K562 (cell line): Measurements from ENCODE around the gene NRAP. TPM values are rescaled to one million over a fixed set of nuclear protein-coding genes. Genes with fewer than 3 reads are reported as not detected.

Experiments
- ATAC-seq: fragments of 200-7000 bp; cut with Tn5 transposase; 3 replicates; pipeline ENCODE4 v1.9.1; 2020; ENCODE audit warnings: moderate library complexity
- BruUV-seq: library from RNA; stranded (reverse); fragments of 400-500 nt; replicated peaks from 2 replicates; lab custom pipeline; 2021; lab: Mats Ljungman, UMichigan
- CTCF ChIA-PET: fragments of 300-600 bp; formaldehyde crosslinking; extraction: SDS; loops from one replicate; lab custom pipeline; 2021; ENCODE audit warnings: low intra/inter-chr PET ratio; lab: Yijun Ruan, JAX
- POLR2A ChIA-PET: fragments of 300-600, 350-650 bp; sonication (Branson Sonifier 250); formaldehyde crosslinking; extraction: SDS; loops from one replicate; lab custom pipeline; 2021; ENCODE audit warnings: antibody characterized with exemption, inconsistent platforms; lab: Yijun Ruan, JAX
- DNase-seq, 4 experiments: peaks; one replicate each; pipeline versions ENCODE4 v3.0.0 to v3.0.0-alpha.2; 2011 to 2018; ENCODE audit warnings: low spot score in 3 of 4, mixed read lengths in 3 of 4; ENCODE audit errors: extremely low read depth in 1 of 4
- FAIRE-seq: peaks from 2 replicates; lab custom pipeline; 2011; peaks lifted over from hg19 to GRCh38; lab: Jason Lieb, UNC
- H2AFZ ChIP-seq: 2 replicates; pipeline ENCODE4 v1.6.0; 2011; ENCODE audit warnings: low read depth, low read length, control low read depth, inconsistent platforms
- H3K27ac ChIP-seq: fragments of 200-600 bp; 3 replicates; pipeline ENCODE4 v1.8.0; 2011; ENCODE audit warnings: low read depth, mild to moderate bottlenecking, control low read depth, inconsistent platforms, low read length, moderate library complexity, mixed read lengths; ENCODE audit errors: extremely low read depth
- H3K27me3 ChIP-seq, 2 experiments: fragments of 300-600 bp in 1 of 2; 2 replicates in 1 of 2; 3 replicates in 1 of 2; pipeline versions ENCODE4 v1.6.0 to v1.8.0; 2011; ENCODE audit warnings: inconsistent platforms in 2 of 2, low read length in 2 of 2, mild to moderate bottlenecking in 1 of 2, mixed read lengths in 1 of 2, moderate library complexity in 1 of 2; ENCODE audit not compliant: control insufficient read depth in 2 of 2, insufficient read depth in 2 of 2
- H3K36me3 ChIP-seq: fragments of 300-600 bp; 3 replicates; pipeline ENCODE4 v1.8.0; 2011; ENCODE audit warnings: mild to moderate bottlenecking, low read length, inconsistent platforms; ENCODE audit not compliant: control insufficient read depth, insufficient read depth
- H3K4me1 ChIP-seq, 2 experiments: fragments of 200-600 bp in 1 of 2; replicated peaks in 1 of 2; 2 replicates in 1 of 2; 3 replicates in 1 of 2; pipeline versions ENCODE4 v1.5.1 to v1.8.0; 2011; ENCODE audit warnings: inconsistent platforms in 2 of 2, low read length in 2 of 2, mild to moderate bottlenecking in 1 of 2, mixed read lengths in 1 of 2, moderate library complexity in 1 of 2; ENCODE audit not compliant: control insufficient read depth in 2 of 2, insufficient read depth in 2 of 2
- H3K4me2 ChIP-seq: 2 replicates; pipeline ENCODE4 v1.6.1; 2011; ENCODE audit warnings: low read length, control low read depth, inconsistent platforms, mixed read lengths; ENCODE audit not compliant: insufficient read depth
- H3K4me3 ChIP-seq: fragments of 200-600 bp; sonication (generic), shearing (Covaris generic); 2 replicates; pipeline ENCODE4 v1.5.1; 2016; ENCODE audit warnings: control low read depth, inconsistent platforms
- H3K79me2 ChIP-seq: fragments of 200-600 bp; 3 replicates; pipeline ENCODE4 v1.8.0; 2011; ENCODE audit warnings: low read length, inconsistent platforms; ENCODE audit not compliant: control insufficient read depth, insufficient read depth
- H3K9ac ChIP-seq, 2 experiments: 2 replicates each; pipeline versions ENCODE4 v1.6.0 to v1.6.1; 2011; ENCODE audit warnings: low read depth in 2 of 2, low read length in 2 of 2, control low read depth in 1 of 2, inconsistent platforms in 1 of 2, mild to moderate bottlenecking in 1 of 2, mixed read lengths in 1 of 2; ENCODE audit not compliant: insufficient read depth in 1 of 2
- H3K9me1 ChIP-seq: one replicate; pipeline ENCODE4 v1.6.0; 2011; ENCODE audit warnings: inconsistent platforms, mild to moderate bottlenecking, low read length, moderate library complexity; ENCODE audit not compliant: control insufficient read depth, insufficient read depth
- H3K9me3 ChIP-seq: replicated peaks from 2 replicates; pipeline ENCODE4 v1.5.1; 2011; ENCODE audit warnings: low read depth, low read length, inconsistent platforms; ENCODE audit not compliant: control insufficient read depth, insufficient read depth
- H4K20me1 ChIP-seq: replicated peaks from 2 replicates; pipeline ENCODE4 v1.6.1; 2011; ENCODE audit warnings: low read length, inconsistent platforms, mixed read lengths; ENCODE audit not compliant: control insufficient read depth, insufficient read depth
- BRD9 ChIP-seq: fragments of 450-650 bp; IDR thresholded peaks from 2 replicates; pipeline ENCODE4 v1.6.1; 2018; ENCODE audit warnings: low read depth; ENCODE audit not compliant: partially characterized antibody
- HMG20B ChIP-seq: fragments of 250-450 bp; sonication (Bioruptor Pico); IDR thresholded peaks from 2 replicates; pipeline ENCODE4 v1.5.0; 2021; ENCODE audit warnings: mild to moderate bottlenecking
- MED1 ChIP-seq: sonication (generic); formaldehyde crosslinking; IDR thresholded peaks from 2 replicates; pipeline ENCODE4 v1.8.1; 2023; ENCODE audit warnings: missing genetic modification reagents, borderline replicate concordance
- NCOA4 ChIP-seq: fragments of 450-650 bp; IDR thresholded peaks from 2 replicates; pipeline ENCODE4 v1.6.1; 2018; ENCODE audit warnings: mild to moderate bottlenecking; ENCODE audit not compliant: partially characterized antibody
- SAFB ChIP-seq: fragments of 200-400 bp; formaldehyde crosslinking; IDR thresholded peaks from 2 replicates; pipeline ENCODE4 v1.6.1; 2017; ENCODE audit warnings: low read depth, low read length, borderline replicate concordance
- ZKSCAN8 ChIP-seq: fragments of 200-800 bp; sonication (Bioruptor generic); IDR thresholded peaks from 2 replicates; pipeline ENCODE4 v1.6.1; 2016; ENCODE audit warnings: missing genetic modification characterization, missing compliant biosample characterization
- WGBS: fragments of 100-300 bp; shearing (Covaris generic); methylation state at CpG from one replicate; pipeline ENCODE4 v1.1.6; 2016; ENCODE audit warnings: low coverage, mixed read lengths; ENCODE audit not compliant: insufficient coverage; ENCODE audit errors: missing lambda C conversion rate; 5-methylcytosine and 5-hydroxymethylcytosine counted together
- in situ Hi-C: fragments of 300-500 bp; cut with MboI; formaldehyde crosslinking; loops from 4 replicates; pipeline ENCODE4 v1.15.0; 2018; ENCODE audit warnings: inconsistent platforms, mixed read lengths
- intact Hi-C: fragments of 100-400 bp; cut with micrococcal nuclease; formaldehyde crosslinking; loops from 2 replicates; pipeline ENCODE4 v1.14.2; 2022
- polyA plus RNA-seq, 8 experiments: library from polyadenylated mRNA; depleted of rRNA in 4 of 8; stranded (reverse) in 5 of 8; unstranded in 3 of 8; fragments of >200 nt; fragmentation: Nextera tagmentation in 2 of 8; fragmentation: Illumina TruSeq in 1 of 8; extraction: Ambion mirVana in 2 of 8; extraction: Trizol in 1 of 8; gene quantifications; 2 replicates each; pipeline versions ENCODE4 v1.2.1 to v1.2.3, GENCODE V29; 2011 to 2014; ENCODE audit warnings: inconsistent platforms in 1 of 8, missing spikeins in 1 of 8
- total RNA-seq, 7 experiments: library from RNA; depleted of rRNA in 6 of 7; stranded (reverse); fragments of >200 nt in 6 of 7; fragmentation: Illumina TruSeq in 2 of 7; extraction: Trizol in 2 of 7; gene quantifications; 2 replicates each; pipeline versions ENCODE4 v1.2.1 to v1.2.3, GENCODE V29; 2011 to 2021; ENCODE audit warnings: low replicate concordance in 1 of 7
- TF ChIP-seq, protein P1 (sequence below), 3 experiments: fragments of 200-800 bp in 1 of 3; fragments of 250-450 bp in 1 of 3; fragments of 450-650 bp in 1 of 3; sonication (Bioruptor Pico) in 1 of 3; sonication (Bioruptor generic) in 1 of 3; formaldehyde crosslinking in 1 of 3; IDR thresholded peaks; 2 replicates each; pipeline versions ENCODE4 v1.6.1 to v1.8.0; 2016 to 2022; ENCODE audit warnings: mild to moderate bottlenecking in 2 of 3, missing genetic modification characterization in 2 of 3, missing compliant biosample characterization in 1 of 3, moderate library complexity in 1 of 3

Gene NRAP
- total and polyA plus RNA-seq, 9 of the 15 experiments (the other 6 are each of a cell fraction or from before 2014, with no cell fraction given), result not detected

DNA sequence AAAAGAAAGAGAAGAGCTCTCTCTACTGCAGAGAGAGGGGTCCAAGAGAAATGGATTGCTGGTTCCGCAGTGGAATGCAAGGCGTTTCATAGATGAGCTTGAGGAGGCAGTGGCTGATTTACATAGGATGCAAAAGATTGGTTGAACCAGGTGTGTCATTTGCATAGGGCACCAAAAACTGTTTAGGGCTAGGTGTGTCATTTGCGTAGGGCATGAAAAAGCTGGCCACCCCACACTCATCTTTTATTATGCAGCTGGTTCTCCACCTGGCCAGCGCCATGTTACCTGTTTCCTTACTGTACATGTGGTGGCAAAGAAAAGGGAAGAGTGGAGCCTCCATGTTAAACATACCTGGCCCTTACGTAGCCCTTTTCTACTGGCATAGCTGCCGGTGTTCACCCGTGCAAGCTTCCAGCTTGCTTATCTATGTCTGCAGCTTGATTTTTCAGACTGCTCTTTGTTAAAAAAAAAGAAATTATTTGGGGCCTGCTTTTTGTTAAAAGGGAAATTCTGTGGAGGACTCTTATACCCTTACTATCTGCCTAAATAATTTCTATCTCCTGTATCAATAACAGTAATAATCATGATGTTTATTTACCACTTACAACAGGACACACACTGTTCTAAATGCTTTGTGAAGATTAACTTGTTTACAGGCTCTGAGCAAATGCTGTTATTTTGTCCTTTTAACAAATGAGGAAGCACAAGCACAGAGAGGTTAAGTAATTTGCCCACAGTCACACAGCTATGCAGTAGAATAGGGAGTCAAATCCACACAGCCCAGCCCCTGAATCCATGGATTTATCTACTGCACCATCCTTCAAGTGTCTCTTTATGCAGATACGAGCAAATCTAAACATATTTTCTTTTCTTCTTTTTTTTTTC, 49.2 kb upstream of the NRAP start (continued):
- no peak for TF ChIP-seq SAFB
- no peak for TF ChIP-seq NCOA4

DNA sequence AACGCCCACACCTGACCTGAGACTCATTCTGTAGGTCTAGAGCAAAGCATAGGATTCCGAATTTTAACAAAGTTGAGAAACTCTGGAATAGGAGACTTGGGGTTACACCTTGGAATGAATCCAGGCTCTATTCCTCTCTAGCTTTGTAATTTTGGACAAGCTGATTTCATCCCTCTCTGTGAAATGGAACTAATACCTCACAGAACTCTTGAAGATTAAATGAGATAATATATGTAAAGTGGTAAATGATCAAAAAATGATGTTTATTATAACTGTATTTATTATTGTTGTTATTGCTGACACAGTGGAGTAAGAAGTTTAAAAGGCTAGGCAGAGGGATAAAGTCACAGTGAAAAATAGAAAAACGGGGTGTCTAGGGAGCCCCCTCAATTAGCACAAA, 48.2 kb upstream of the NRAP start:
- intact Hi-C loops, result no loop called here
- H3K9me3 ChIP-seq, result no peaks in the 10 kb centered on the region
- ChIA-PET POLR2A (no interaction called here), CTCF (no interaction called here)
- in situ Hi-C loops, result no loop called here
- no peaks in the 10 kb centered on the region for H3K9me1 ChIP-seq
- ATAC-seq (no peak), DNase-seq (no peak), FAIRE-seq (no peak)
- no peak overlapping the region for H3K4me3 ChIP-seq
- H3K79me2 ChIP-seq, result no peaks in the 10 kb centered on the region
- H3K4me1 ChIP-seq, result no peaks in the 10 kb centered on the region; a peak in 1 of 5 replicates
- TF ChIP-seq ZKSCAN8 (CRISPR knock-in tag), result no peak
- no peak for TF ChIP-seq HMG20B (CRISPR knock-in tag)
- no peak for TF ChIP-seq BRD9
- TF ChIP-seq MED1, result no peak
- TF ChIP-seq, protein P1, sequence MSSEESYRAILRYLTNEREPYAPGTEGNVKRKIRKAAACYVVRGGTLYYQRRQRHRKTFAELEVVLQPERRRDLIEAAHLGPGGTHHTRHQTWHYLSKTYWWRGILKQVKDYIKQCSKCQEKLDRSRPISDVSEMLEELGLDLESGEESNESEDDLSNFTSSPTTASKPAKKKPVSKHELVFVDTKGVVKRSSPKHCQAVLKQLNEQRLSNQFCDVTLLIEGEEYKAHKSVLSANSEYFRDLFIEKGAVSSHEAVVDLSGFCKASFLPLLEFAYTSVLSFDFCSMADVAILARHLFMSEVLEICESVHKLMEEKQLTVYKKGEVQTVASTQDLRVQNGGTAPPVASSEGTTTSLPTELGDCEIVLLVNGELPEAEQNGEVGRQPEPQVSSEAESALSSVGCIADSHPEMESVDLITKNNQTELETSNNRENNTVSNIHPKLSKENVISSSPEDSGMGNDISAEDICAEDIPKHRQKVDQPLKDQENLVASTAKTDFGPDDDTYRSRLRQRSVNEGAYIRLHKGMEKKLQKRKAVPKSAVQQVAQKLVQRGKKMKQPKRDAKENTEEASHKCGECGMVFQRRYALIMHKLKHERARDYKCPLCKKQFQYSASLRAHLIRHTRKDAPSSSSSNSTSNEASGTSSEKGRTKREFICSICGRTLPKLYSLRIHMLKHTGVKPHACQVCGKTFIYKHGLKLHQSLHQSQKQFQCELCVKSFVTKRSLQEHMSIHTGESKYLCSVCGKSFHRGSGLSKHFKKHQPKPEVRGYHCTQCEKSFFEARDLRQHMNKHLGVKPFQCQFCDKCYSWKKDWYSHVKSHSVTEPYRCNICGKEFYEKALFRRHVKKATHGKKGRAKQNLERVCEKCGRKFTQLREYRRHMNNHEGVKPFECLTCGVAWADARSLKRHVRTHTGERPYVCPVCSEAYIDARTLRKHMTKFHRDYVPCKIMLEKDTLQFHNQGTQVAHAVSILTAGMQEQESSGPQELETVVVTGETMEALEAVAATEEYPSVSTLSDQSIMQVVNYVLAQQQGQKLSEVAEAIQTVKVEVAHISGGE (CRISPR knock-in tag; IDR thresholded peaks at IDR 0.05), result no peak
- H3K9ac ChIP-seq, result no peak overlapping the region
- no TSS peak for BruUV-seq
- H3K27me3 ChIP-seq, result peaks cover 5 to 18% of the 10 kb centered on the region in 2 experiments; a peak in 4 of 5 replicates
- H4K20me1 ChIP-seq, result no peaks in the 10 kb centered on the region
- H3K27ac ChIP-seq, result no peak overlapping the region
- H2AFZ ChIP-seq, result no peak overlapping the region
- WGBS, result 4% methylated on average over 3 of the region's 3 CpGs
- H3K36me3 ChIP-seq, result no peaks in the 10 kb centered on the region
- no peak overlapping the region for H3K4me2 ChIP-seq
